CD14-positive monocyte (primary cell): ENCODE results near the gene ANKRD37. TPM values are rescaled to one million over a fixed set of nuclear protein-coding genes. Genes with fewer than 3 reads are reported as not detected.

ENCODE experiments used
- DNase-seq, 3 donors: peaks; one replicate each; pipeline ENCODE4 v3.0.0-alpha.2; 2011 to 2022
- H2AFZ ChIP-seq: 2 replicates; pipeline ENCODE4 v1.6.0; 2012; ENCODE audit warnings: mild to moderate bottlenecking, low read depth, low read length, inconsistent platforms; ENCODE audit not compliant: insufficient read depth, poor library complexity, severe bottlenecking
- H3K27ac ChIP-seq, 2 donors: 1 replicate in 1 of 2; 2 replicates in 1 of 2; pipeline ENCODE4 v1.5.1; 2012 to 2013; ENCODE audit warnings: low read length in 2 of 2, control low read depth in 1 of 2, inconsistent platforms in 1 of 2, low read depth in 1 of 2, mild to moderate bottlenecking in 1 of 2
- H3K27me3 ChIP-seq, 2 donors: one replicate each; pipeline versions ENCODE4 v1.6.0 to v1.6.1; 2011 to 2013; ENCODE audit warnings: low read length in 2 of 2; ENCODE audit not compliant: control insufficient read depth in 2 of 2, insufficient read depth in 2 of 2
- H3K36me3 ChIP-seq, 2 donors: replicated peaks in 1 of 2; 1 replicate in 1 of 2; 2 replicates in 1 of 2; pipeline versions ENCODE4 v1.5.1 to v1.6.1; 2012 to 2013; ENCODE audit warnings: low read length in 2 of 2, control low read depth in 1 of 2, inconsistent platforms in 1 of 2, mild to moderate bottlenecking in 1 of 2; ENCODE audit not compliant: insufficient read depth in 2 of 2, control insufficient read depth in 1 of 2
- H3K4me1 ChIP-seq, 2 donors: 1 replicate in 1 of 2; 2 replicates in 1 of 2; pipeline versions ENCODE4 v1.5.1 to v1.6.1; 2012 to 2013; ENCODE audit warnings: low read length in 2 of 2, control low read depth in 1 of 2, inconsistent platforms in 1 of 2, mild to moderate bottlenecking in 1 of 2, moderate library complexity in 1 of 2; ENCODE audit not compliant: insufficient read depth in 2 of 2, control insufficient read depth in 1 of 2
- H3K4me2 ChIP-seq: replicated peaks from 2 replicates; pipeline ENCODE3; 2012; ENCODE audit warnings: low read length, moderate library complexity, mild to moderate bottlenecking; ENCODE audit not compliant: poor library complexity, severe bottlenecking; ENCODE audit errors: extremely low read depth
- H3K4me3 ChIP-seq, 3 experiments: fragments of 200-600 bp in 1 of 3; sonication (generic) in 1 of 3; replicated peaks in 1 of 3; 1 replicate in 2 of 3; 2 replicates in 1 of 3; pipeline ENCODE4 v1.5.1; 2011 to 2013; ENCODE audit warnings: low read length in 3 of 3, mild to moderate bottlenecking in 3 of 3, control low read depth in 2 of 3, low read depth in 2 of 3, inconsistent platforms in 1 of 3, moderate library complexity in 1 of 3
- H3K79me2 ChIP-seq: 2 replicates; pipeline ENCODE4 v1.6.0; 2012; ENCODE audit warnings: mild to moderate bottlenecking, control low read depth, inconsistent platforms, low read length, moderate library complexity; ENCODE audit not compliant: insufficient read depth
- H3K9ac ChIP-seq: 2 replicates; pipeline ENCODE4 v1.6.0; 2017; ENCODE audit warnings: low read length, mild to moderate bottlenecking; ENCODE audit not compliant: insufficient read depth, poor library complexity, severe bottlenecking
- H3K9me3 ChIP-seq, 2 donors: replicated peaks in 1 of 2; 1 replicate in 1 of 2; 2 replicates in 1 of 2; pipeline versions ENCODE4 v1.5.1 to v1.6.1; 2012 to 2013; ENCODE audit warnings: low read length in 2 of 2, control low read depth in 1 of 2; ENCODE audit not compliant: control insufficient read depth in 1 of 2, insufficient read depth in 1 of 2
- H4K20me1 ChIP-seq: 2 replicates; pipeline ENCODE4 v1.6.0; 2012; ENCODE audit warnings: mild to moderate bottlenecking, low read length, control low read depth, moderate library complexity; ENCODE audit not compliant: insufficient read depth
- H3K27ac Mint-ChIP-seq, 7 donors: one replicate each; pipeline ENCODE4 v1.8.0; 2020; ENCODE audit warnings: mild to moderate bottlenecking in 7 of 7, mixed read lengths in 7 of 7, moderate library complexity in 6 of 7, inconsistent platforms in 2 of 7
- H3K27me3 Mint-ChIP-seq, 3 donors: one replicate each; pipeline ENCODE4 v1.8.0; 2021 to 2022; ENCODE audit warnings: low read depth in 3 of 3, mild to moderate bottlenecking in 3 of 3, mixed read lengths in 3 of 3, moderate library complexity in 3 of 3, inconsistent platforms in 1 of 3
- H3K36me3 Mint-ChIP-seq, 2 donors: one replicate each; pipeline ENCODE4 v1.8.0; 2020; ENCODE audit warnings: mixed read lengths in 2 of 2, inconsistent platforms in 1 of 2, mild to moderate bottlenecking in 1 of 2
- H3K4me1 Mint-ChIP-seq: one replicate; pipeline ENCODE4 v1.8.0; 2020; ENCODE audit warnings: mild to moderate bottlenecking, mixed read lengths
- H3K4me3 Mint-ChIP-seq, 2 donors: one replicate each; pipeline ENCODE4 v1.8.0; 2020; ENCODE audit warnings: mild to moderate bottlenecking in 2 of 2, mixed read lengths in 2 of 2, moderate library complexity in 1 of 2
- H3K9me3 Mint-ChIP-seq, 7 donors: one replicate each; pipeline ENCODE4 v1.8.0; 2020 to 2022; ENCODE audit warnings: mixed read lengths in 7 of 7, mild to moderate bottlenecking in 6 of 7, moderate library complexity in 6 of 7, inconsistent platforms in 2 of 7
- WGBS: methylation state at CpG from one replicate; pipeline ENCODE4 v1.1.5; 2013; ENCODE audit warnings: missing lambda C conversion rate; ENCODE audit not compliant: insufficient coverage; 5-methylcytosine and 5-hydroxymethylcytosine counted together
- intact Hi-C, 2 donors: fragments of 100-400 bp; cut with micrococcal nuclease; formaldehyde crosslinking; loops; one replicate each; pipeline versions ENCODE4 v1.15.0 to v1.15.1; 2023
- polyA plus RNA-seq, 3 donors: library from polyadenylated mRNA; depleted of rRNA in 1 of 3; unstranded in 2 of 3; stranded (reverse) in 1 of 3; fragments of 300-500 nt in 2 of 3; fragments of >200 nt in 1 of 3; fragmentation: Illumina TruSeq in 2 of 3; gene quantifications; 1 replicate in 2 of 3; 2 replicates in 1 of 3; pipeline ENCODE4 v1.2.3, GENCODE V29; 2012 to 2021
- TF ChIP-seq, protein P1 (sequence below): fragments of 200-600 bp; IDR thresholded peaks from one replicate; pipeline ENCODE4 v1.8.0; 2022; ENCODE audit warnings: antibody characterized with exemption, mild to moderate bottlenecking

ANKRD37 gene
- polyA plus RNA-seq, 3 donors = 4.2 to 6.5 (median 5.4) TPM

- Mint-ChIP-seq H3K27me3 (peaks cover 13 to 22% (median 20%) of the 10 kb centered on the region in 3 donors), H3K36me3 (no peaks in the 10 kb centered on the region), H3K4me3 (no peak overlapping the region), H3K27ac (no peak overlapping the region), H3K9me3 (peaks cover 3 to 14% (median 8%) of the 10 kb centered on the region in 7 donors), H3K4me1 (peaks cover under 1% of the 10 kb centered on the region)
- Histone ChIP-seq H2AFZ (no peak overlapping the region), H3K4me1 (no peaks in the 10 kb centered on the region), H4K20me1 (no peaks in the 10 kb centered on the region), H3K4me2 (no peak overlapping the region), H3K9me3 (peaks cover 0 to 8% of the 10 kb centered on the region in 2 donors), H3K9ac (no peak overlapping the region), H3K27me3 (peaks cover 11 to 15% of the 10 kb centered on the region in 2 donors), H3K27ac (no peak overlapping the region), H3K79me2 (no peaks in the 10 kb centered on the region), H3K4me3 (no peak overlapping the region), H3K36me3 (no peaks in the 10 kb centered on the region)
- 95% methylated on average over 6 of the region's 13 CpGs for WGBS
- TF ChIP-seq, protein P1, sequence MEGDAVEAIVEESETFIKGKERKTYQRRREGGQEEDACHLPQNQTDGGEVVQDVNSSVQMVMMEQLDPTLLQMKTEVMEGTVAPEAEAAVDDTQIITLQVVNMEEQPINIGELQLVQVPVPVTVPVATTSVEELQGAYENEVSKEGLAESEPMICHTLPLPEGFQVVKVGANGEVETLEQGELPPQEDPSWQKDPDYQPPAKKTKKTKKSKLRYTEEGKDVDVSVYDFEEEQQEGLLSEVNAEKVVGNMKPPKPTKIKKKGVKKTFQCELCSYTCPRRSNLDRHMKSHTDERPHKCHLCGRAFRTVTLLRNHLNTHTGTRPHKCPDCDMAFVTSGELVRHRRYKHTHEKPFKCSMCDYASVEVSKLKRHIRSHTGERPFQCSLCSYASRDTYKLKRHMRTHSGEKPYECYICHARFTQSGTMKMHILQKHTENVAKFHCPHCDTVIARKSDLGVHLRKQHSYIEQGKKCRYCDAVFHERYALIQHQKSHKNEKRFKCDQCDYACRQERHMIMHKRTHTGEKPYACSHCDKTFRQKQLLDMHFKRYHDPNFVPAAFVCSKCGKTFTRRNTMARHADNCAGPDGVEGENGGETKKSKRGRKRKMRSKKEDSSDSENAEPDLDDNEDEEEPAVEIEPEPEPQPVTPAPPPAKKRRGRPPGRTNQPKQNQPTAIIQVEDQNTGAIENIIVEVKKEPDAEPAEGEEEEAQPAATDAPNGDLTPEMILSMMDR = no peak
- no peak for DNase-seq
- intact Hi-C loops = no loop called here
Observed at GRCh38 chr4:185379326-185380295, 17.0 kb upstream of the ANKRD37 start.

- Histone ChIP-seq H2AFZ (no peak overlapping the region), H3K9ac (no peak overlapping the region), H3K4me2 (no peak overlapping the region), H3K9me3 (peaks cover 0 to 8% of the 10 kb centered on the region in 2 donors), H3K4me3 (no peak overlapping the region), H3K4me1 (peaks cover 0 to 3% of the 10 kb centered on the region in 2 donors), H3K36me3 (no peaks in the 10 kb centered on the region), H3K27me3 (peaks cover 16 to 20% of the 10 kb centered on the region in 2 donors), H4K20me1 (no peaks in the 10 kb centered on the region), H3K27ac (no peak overlapping the region), H3K79me2 (no peaks in the 10 kb centered on the region)
- intact Hi-C loops = no loop called here
- peaks cover 8% of the 10 kb centered on the region for H3K4me1 Mint-ChIP-seq
- peaks cover 3 to 15% (median 8%) of the 10 kb centered on the region in 7 donors for H3K9me3 Mint-ChIP-seq
- TF ChIP-seq, protein P1 = no peak
- H3K27ac Mint-ChIP-seq = no peak overlapping the region
- no CpG with 5 or more reads among the region's 1 CpG for WGBS
- DNase-seq = no peak
- no peak overlapping the region for H3K4me3 Mint-ChIP-seq
- H3K27me3 Mint-ChIP-seq = peaks cover 19 to 28% (median 26%) of the 10 kb centered on the region in 3 donors
- H3K36me3 Mint-ChIP-seq = no peaks in the 10 kb centered on the region
Observed at GRCh38 chr4:185380320-185380719, 16.3 kb upstream of the ANKRD37 start.
